Activated CD4-positive, alpha-beta memory T cell treated with anti-CD3 and anti-CD28 coated beads, Interleukin-2, amount 10 ng/mL, durations not matched to agents 7 days and 5 days (primary cell): ENCODE results near the gene C17orf113. TPM values are rescaled to one million over a fixed set of nuclear protein-coding genes. Genes with fewer than 3 reads are reported as not detected.

Experiments used
- CTCF ChIA-PET: fragments of 350-600 bp; sonication (Branson Sonifier 250); formaldehyde crosslinking; loops from one replicate; lab custom pipeline; 2021; ENCODE audit warnings: antibody characterized with exemption, inconsistent platforms; lab: Charles Lee
- POLR2A ChIA-PET: fragments of 350-600 bp; sonication (Branson Sonifier 250); formaldehyde crosslinking; loops from one replicate; lab custom pipeline; 2021; ENCODE audit warnings: antibody characterized with exemption; lab: Charles Lee
- DNase-seq: peaks from one replicate; pipeline ENCODE4 v3.0.0-alpha.2; 2020
- H3K27ac Mint-ChIP-seq: one replicate; pipeline ENCODE4 v1.8.0; 2021; ENCODE audit warnings: mild to moderate bottlenecking, mixed read lengths
- H3K27me3 Mint-ChIP-seq: one replicate; pipeline ENCODE4 v1.8.0; 2021; ENCODE audit warnings: mixed read lengths
- H3K36me3 Mint-ChIP-seq: one replicate; pipeline ENCODE4 v1.8.0; 2021; ENCODE audit warnings: low read depth, mixed read lengths
- H3K4me1 Mint-ChIP-seq: one replicate; pipeline ENCODE4 v1.8.0; 2021; ENCODE audit warnings: mixed read lengths
- H3K4me3 Mint-ChIP-seq: one replicate; pipeline ENCODE4 v1.8.0; 2021; ENCODE audit warnings: mild to moderate bottlenecking, mixed read lengths
- H3K9me3 Mint-ChIP-seq: one replicate; pipeline ENCODE4 v1.8.0; 2021; ENCODE audit warnings: mixed read lengths
- total RNA-seq, 2 experiments: library from RNA; stranded (reverse); gene quantifications; one replicate each; pipeline ENCODE4 v1.2.3, GENCODE V29; 2021

The C17orf113 gene
- total RNA-seq, 2 experiments from 2014 or later: 0.05 TPM; not detected in 1

- H3K4me1 Mint-ChIP-seq: peaks cover 8% of the 10 kb centered on the region
Observed at GRCh38 chr17:42051013-42051400, 606 bp upstream of the C17orf113 start.

DNA sequence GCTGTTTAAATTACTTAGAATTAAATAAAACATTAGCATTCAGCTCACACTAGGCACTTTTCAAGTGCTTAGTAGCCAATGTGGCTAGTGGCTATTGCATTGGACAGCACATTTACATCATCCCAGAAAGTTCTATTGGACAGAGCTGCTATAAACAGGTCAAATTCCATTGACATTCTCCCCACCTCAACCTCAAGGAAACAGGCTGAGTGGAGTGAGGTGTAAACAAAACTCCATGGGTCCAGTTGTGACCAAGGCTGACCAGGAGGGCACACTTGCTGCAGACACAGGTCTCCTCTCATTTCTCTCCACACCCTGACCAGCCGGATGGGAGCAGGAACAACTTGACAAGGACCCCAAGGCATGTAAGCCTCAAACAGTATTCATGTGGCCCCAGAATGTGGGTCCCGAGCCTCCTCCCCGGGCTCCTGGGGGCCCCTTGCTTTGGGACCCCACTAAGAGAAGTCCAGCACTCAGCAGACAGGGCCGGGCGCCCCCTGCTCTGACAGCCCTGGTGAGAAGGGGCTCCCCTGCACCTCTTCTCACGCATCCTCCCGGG is 488 bp downstream of the C17orf113 start:
- POLR2A ChIA-PET: no interaction called here
- CTCF ChIA-PET: no interaction called here

More at GRCh38 chr17:42051013-42051400, 606 bp upstream of the C17orf113 start:
- H3K27ac Mint-ChIP-seq: no peak overlapping the region
- H3K27me3 Mint-ChIP-seq: peaks cover 64% of the 10 kb centered on the region
- peak overlapping the region; percentile 49 for H3K4me3 Mint-ChIP-seq
- ChIA-PET POLR2A (no interaction called here), CTCF (interaction anchor here (0.6 to 1.1 kb wide), 3 partner anchors 15 to 83 kb away, joined by 3 to 4 read pairs (median 3); no protein-coding TSS in a partner anchor)
- no peaks in the 10 kb centered on the region for H3K36me3 Mint-ChIP-seq
- no peak for DNase-seq
- H3K9me3 Mint-ChIP-seq: no peaks in the 10 kb centered on the region

DNA sequence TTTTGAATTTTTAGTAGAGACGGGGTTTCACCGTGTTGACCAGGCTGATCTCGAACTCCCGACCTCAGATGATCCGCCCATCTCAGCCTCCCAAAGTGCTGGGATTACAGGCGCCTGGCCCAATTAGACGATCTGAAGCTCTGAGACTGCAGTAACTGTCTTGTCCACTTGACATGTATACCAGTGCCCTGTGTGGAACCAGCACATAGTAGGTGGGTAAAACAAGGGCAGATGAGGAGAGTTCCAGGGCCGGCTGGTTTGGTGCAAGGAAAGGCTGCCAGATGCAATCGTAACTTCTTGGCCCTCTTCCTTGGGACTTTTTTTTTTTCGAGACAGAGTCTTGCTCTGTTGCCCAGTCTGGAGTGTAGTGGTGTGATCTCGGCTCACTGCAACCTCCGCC is 3.1 kb downstream of the C17orf113 start:
- DNase-seq: no peak
- no peaks in the 10 kb centered on the region for H3K36me3 Mint-ChIP-seq
- H3K9me3 Mint-ChIP-seq: no peaks in the 10 kb centered on the region
- ChIA-PET POLR2A (no interaction called here), CTCF (no interaction called here)
- H3K4me3 Mint-ChIP-seq: no peak overlapping the region
- H3K27ac Mint-ChIP-seq: no peak overlapping the region
- peaks cover 43% of the 10 kb centered on the region for H3K27me3 Mint-ChIP-seq
- peaks cover 8% of the 10 kb centered on the region for H3K4me1 Mint-ChIP-seq

More for the DNA sequence above, 488 bp downstream of the C17orf113 start:
- DNase-seq: no peak
- peaks cover 8% of the 10 kb centered on the region for H3K4me1 Mint-ChIP-seq
- H3K36me3 Mint-ChIP-seq: no peaks in the 10 kb centered on the region
- H3K27ac Mint-ChIP-seq: no peak overlapping the region
- H3K27me3 Mint-ChIP-seq: peaks cover 59% of the 10 kb centered on the region
- H3K9me3 Mint-ChIP-seq: no peaks in the 10 kb centered on the region
- peak overlapping the region; percentile 60 for H3K4me3 Mint-ChIP-seq

GRCh38 chr17:42045719-42046118 is 4.7 kb downstream of the C17orf113 start:
- DNase-seq: no peak
- no peaks in the 10 kb centered on the region for H3K9me3 Mint-ChIP-seq
- no peak overlapping the region for H3K27ac Mint-ChIP-seq
- H3K27me3 Mint-ChIP-seq: peaks cover 31% of the 10 kb centered on the region
- H3K36me3 Mint-ChIP-seq: no peaks in the 10 kb centered on the region
- CTCF ChIA-PET: no interaction called here
- POLR2A ChIA-PET: interaction anchor here (1.0 kb wide), 1 partner anchor 80 kb away, joined by 3 read pairs; no protein-coding TSS in a partner anchor
- peaks cover 4% of the 10 kb centered on the region for H3K4me1 Mint-ChIP-seq
- H3K4me3 Mint-ChIP-seq: no peak overlapping the region

GRCh38 chr17:42042598-42043319 is 7.6 kb downstream of the C17orf113 start:
- no peaks in the 10 kb centered on the region for H3K9me3 Mint-ChIP-seq
- DNase-seq: no peak
- H3K4me3 Mint-ChIP-seq: no peak overlapping the region
- H3K27ac Mint-ChIP-seq: no peak overlapping the region
- no peaks in the 10 kb centered on the region for H3K4me1 Mint-ChIP-seq
- H3K27me3 Mint-ChIP-seq: peaks cover 14% of the 10 kb centered on the region
- CTCF ChIA-PET: interaction anchor here (0.7 kb wide), 1 partner anchor 266 kb away, joined by 3 read pairs; no protein-coding TSS in a partner anchor
- H3K36me3 Mint-ChIP-seq: no peaks in the 10 kb centered on the region
- POLR2A ChIA-PET: no interaction called here

GRCh38 chr17:42041619-42042018 is 8.8 kb downstream of the C17orf113 start:
- no peaks in the 10 kb centered on the region for H3K9me3 Mint-ChIP-seq
- DNase-seq: no peak
- CTCF ChIA-PET: interaction anchor here (1.0 to 1.2 kb wide), 2 partner anchors 22 to 25 kb away, joined by 3 to 4 read pairs; partner anchors contain the start of gene NKIRAS2
- H3K27ac Mint-ChIP-seq: no peak overlapping the region
- POLR2A ChIA-PET: interaction anchor here (1.2 to 1.8 kb wide), 2 partner anchors 15 to 24 kb away, joined by 4 read pairs; partner anchors contain the start of gene DNAJC7
- no peaks in the 10 kb centered on the region for H3K36me3 Mint-ChIP-seq
- H3K4me3 Mint-ChIP-seq: no peak overlapping the region
- peaks cover 18% of the 10 kb centered on the region for H3K27me3 Mint-ChIP-seq
- no peaks in the 10 kb centered on the region for H3K4me1 Mint-ChIP-seq

GRCh38 chr17:42040818-42041217 is 9.6 kb downstream of the C17orf113 start:
- Mint-ChIP-seq H3K36me3 (no peaks in the 10 kb centered on the region), H3K4me3 (no peak overlapping the region), H3K4me1 (no peaks in the 10 kb centered on the region), H3K27me3 (peaks cover 15% of the 10 kb centered on the region), H3K9me3 (no peaks in the 10 kb centered on the region), H3K27ac (no peak overlapping the region)
- no peak for DNase-seq
- POLR2A ChIA-PET: interaction anchor here (1.2 to 1.8 kb wide), 2 partner anchors 14 to 23 kb away, joined by 4 read pairs; partner anchors contain the start of gene DNAJC7
- CTCF ChIA-PET: interaction anchor here (1.2 kb wide), 1 partner anchor 21 kb away, joined by 3 read pairs; the partner anchor contains the start of gene NKIRAS2

DNA sequence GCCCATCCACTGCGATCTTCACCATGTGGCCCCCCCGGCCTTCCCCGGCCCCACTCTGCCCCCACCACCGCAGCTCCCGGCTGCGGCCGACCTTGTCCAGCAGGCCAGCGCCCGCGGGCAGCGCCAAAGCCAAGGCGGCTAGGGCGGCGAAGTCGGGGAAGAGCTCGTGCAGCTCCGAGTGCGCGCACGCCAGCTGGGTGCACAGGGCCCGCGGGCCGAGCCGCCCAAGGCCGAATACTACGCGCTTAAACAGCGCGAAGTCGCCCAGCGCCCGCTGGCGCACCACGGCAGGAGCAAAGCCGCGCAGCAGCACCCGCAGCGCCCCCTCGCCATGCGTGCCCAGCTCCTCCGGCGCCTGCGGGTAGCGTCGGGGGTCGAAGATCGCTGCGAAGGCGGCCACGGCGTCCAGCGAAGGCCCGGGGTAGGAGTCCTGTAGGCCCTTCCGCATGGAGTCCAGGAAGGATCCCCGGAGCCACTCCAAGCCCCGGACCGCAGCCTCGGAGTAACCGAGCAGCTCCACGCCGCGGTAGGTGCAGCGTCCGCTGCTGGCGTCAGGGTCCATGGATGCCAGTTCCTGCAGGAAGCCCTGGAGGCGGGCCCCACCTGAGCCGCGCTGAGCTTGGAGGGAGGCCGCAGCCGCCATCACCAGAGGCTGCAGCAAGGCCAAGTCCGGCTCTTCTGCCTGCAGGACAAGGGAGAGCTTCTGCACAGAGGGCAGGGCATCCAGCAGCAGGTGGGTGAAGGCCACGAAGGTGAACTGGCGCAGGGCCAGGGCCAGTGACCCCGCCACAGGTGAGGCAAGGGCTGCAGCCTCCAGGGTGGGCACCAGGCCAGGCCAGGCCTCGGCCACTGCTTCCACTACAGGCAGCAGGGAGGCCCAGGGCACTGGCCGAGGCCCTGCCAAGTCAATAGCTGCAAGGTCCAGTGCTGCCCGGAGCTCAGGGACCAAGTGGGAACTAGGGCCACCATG is 10.3 kb downstream of the C17orf113 start:
- H3K27me3 Mint-ChIP-seq: peaks cover 12% of the 10 kb centered on the region
- H3K27ac Mint-ChIP-seq: no peak overlapping the region
- H3K4me1 Mint-ChIP-seq: no peaks in the 10 kb centered on the region
- no peaks in the 10 kb centered on the region for H3K36me3 Mint-ChIP-seq
- POLR2A ChIA-PET: interaction anchor here (1.0 to 1.8 kb wide), 3 partner anchors 13 to 72 kb away, joined by 4 read pairs; partner anchors contain the start of genes DHX58 and DNAJC7
- CTCF ChIA-PET: interaction anchor here (1.0 kb wide), 1 partner anchor 20 kb away, joined by 3 read pairs; the partner anchor contains the start of gene NKIRAS2
- H3K9me3 Mint-ChIP-seq: no peaks in the 10 kb centered on the region
- H3K4me3 Mint-ChIP-seq: no peak overlapping the region
- DNase-seq: no peak

DNA sequence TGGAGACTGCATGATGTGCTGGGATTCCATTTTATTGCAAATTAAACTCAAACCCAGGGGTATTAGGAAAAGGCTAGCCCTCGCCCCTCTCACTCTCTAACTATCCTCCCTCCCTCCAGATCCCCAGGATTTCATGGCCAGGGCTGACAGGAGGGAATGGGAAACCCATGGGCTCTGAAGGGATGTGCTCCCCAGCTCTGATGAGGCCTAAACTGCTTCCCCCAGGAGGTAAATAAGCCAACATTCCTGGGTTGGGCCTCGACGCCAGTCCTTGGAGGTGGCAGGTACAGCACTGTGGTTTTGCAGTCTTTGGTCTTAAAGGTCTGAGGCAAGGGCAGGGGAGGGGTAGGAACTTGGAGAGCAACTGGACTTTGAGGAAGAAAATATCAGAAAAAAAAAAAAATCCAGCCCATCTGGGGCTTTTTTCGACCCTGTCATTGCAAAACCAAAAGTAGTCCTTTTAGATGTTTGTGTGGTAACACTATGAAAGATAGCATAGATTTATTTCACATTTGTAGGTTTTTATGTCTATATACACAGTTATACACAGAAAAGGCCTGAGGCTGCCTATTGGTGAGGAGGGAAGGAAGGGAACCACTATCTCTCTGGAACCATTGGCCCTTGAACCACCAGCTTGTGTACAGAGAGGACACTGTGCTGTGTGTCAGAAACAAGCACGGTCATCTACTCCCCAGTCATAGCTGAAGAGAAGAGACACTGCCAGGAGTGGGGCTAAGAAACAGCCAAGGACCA is 12.0 kb downstream of the C17orf113 start:
- no peaks in the 10 kb centered on the region for H3K9me3 Mint-ChIP-seq
- ChIA-PET POLR2A (no interaction called here), CTCF (interaction anchor here (1.6 kb wide), 1 partner anchor 11 kb away, joined by 3 read pairs; no protein-coding TSS in a partner anchor)

DNA sequence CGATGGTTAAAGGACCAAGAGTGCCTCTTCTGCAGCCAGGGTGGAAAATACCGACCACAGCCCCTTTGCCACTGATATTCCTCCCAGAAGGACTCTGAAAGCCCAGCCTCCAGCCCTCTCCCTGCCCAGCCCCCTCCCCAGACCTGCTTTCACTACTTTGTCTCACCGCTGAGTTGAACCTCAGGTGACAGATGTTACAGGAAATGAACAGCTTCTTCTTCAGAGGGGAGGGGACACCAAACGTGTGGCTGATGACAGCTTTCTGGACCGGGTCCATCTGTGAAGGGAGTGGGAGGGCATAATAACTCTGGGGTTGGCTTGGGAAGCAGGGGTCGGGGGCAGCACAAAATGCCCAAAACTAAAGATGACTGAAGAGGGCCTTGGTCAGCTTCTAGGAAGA is 16.3 kb downstream of the C17orf113 start:
- no peak overlapping the region for H3K27ac Mint-ChIP-seq
- peaks cover 6% of the 10 kb centered on the region for H3K4me1 Mint-ChIP-seq
- no peak overlapping the region for H3K4me3 Mint-ChIP-seq
- no peak for DNase-seq
- H3K36me3 Mint-ChIP-seq: no peaks in the 10 kb centered on the region
- POLR2A ChIA-PET: interaction anchor here (1.2 to 1.9 kb wide), 2 partner anchors 17 to 78 kb away, joined by 4 to 10 read pairs; partner anchors contain the start of genes DHX58 and DNAJC7
- CTCF ChIA-PET: interaction anchor here (0.8 to 1.6 kb wide), 3 partner anchors 8 to 17 kb away, joined by 3 to 5 read pairs (median 5); partner anchors contain the start of genes DNAJC7 and NKIRAS2
- H3K9me3 Mint-ChIP-seq: no peaks in the 10 kb centered on the region
- peaks cover 12% of the 10 kb centered on the region for H3K27me3 Mint-ChIP-seq

More for the DNA sequence above, 12.0 kb downstream of the C17orf113 start:
- Mint-ChIP-seq H3K4me1 (peaks cover 6% of the 10 kb centered on the region), H3K27me3 (peaks cover 16% of the 10 kb centered on the region), H3K4me3 (no peak overlapping the region), H3K27ac (no peak overlapping the region), H3K36me3 (no peaks in the 10 kb centered on the region)
- DNase-seq: no peak

GRCh38 chr17:42031584-42031983 is 18.8 kb downstream of the C17orf113 start:
- Mint-ChIP-seq H3K27ac (no peak overlapping the region), H3K9me3 (no peaks in the 10 kb centered on the region), H3K36me3 (no peaks in the 10 kb centered on the region), H3K4me3 (no peak overlapping the region), H3K27me3 (peaks cover 5% of the 10 kb centered on the region), H3K4me1 (peaks cover 7% of the 10 kb centered on the region)
- DNase-seq: no peak
- ChIA-PET CTCF (interaction anchor here (1.0 to 2.1 kb wide), 3 partner anchors 12 to 14 kb away, joined by 3 to 7 read pairs (median 5); partner anchors contain the start of genes DNAJC7 and NKIRAS2), POLR2A (interaction anchor here (1.4 kb wide), 1 partner anchor 80 kb away, joined by 6 read pairs; the partner anchor contains the start of gene DHX58)
